ENCODE measurements around the gene NKD1.

NKD1 gene

DNA sequence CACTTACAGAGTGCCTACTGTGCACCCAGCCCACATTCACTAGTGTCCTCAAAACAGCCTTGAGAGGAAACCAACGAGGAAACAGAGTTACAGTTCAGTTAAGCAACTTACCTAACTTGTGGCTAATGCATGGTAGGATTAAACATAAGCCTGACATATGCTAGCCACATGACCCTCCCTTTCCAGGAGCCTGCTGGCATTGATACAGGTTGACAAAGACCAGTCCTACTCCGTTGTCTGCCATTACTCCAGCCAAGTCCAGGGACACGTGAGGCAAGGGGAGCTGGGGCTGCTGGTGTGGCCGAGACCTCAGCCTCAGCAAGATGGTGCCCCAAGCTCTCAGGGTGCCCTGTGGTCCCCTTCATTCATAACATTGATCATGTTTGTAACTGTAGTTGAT is 95.0 kb downstream of the NKD1 start:
- DNase-seq (ENCODE audit: low read depth in 2 of 3, low spot score in 2 of 3): no peak

DNA sequence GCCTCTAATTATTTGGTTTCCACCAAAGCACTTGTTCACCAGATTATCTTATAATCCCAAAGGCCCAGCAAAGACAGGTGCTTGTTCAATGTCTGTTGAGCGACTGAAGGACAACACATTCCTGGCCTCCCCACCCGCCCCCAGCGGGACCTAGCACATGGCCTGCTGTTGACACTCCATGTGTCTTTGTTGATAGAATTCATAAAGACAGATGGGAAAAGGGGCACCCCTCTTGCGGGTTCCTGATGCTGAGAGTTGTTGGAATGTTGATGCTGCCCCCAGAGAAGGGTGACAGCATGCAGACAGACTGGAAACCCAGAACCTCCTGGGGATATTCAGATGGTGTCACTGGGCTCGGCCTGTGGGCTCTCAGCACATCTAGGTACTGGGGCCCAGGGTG is 96.0 kb downstream of the NKD1 start:
- no peak for DNase-seq (ENCODE audit: low read depth in 2 of 3, low spot score in 2 of 3)

DNA sequence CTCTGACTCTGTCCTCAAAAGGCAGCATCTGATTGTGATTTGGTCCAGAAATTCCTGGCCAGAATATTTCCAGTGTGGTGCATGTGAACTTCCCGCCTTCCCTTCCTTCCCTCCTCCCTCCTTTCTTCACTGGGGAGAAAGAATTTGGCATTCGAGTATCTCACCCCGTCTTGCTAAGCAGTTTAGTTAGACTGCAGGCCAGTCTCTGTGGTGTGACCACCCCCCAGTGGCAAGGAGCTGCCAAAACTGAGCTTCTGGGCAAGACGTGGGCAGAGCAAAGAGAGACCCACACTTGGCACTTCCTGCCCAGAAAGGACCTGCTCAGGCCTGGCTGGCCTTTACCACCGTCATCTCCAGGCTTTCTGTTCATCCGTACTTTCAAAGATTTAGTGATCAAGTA is 96.5 kb downstream of the NKD1 start:
- no peak for DNase-seq (ENCODE audit: low read depth in 2 of 3, low spot score in 2 of 3)

DNA sequence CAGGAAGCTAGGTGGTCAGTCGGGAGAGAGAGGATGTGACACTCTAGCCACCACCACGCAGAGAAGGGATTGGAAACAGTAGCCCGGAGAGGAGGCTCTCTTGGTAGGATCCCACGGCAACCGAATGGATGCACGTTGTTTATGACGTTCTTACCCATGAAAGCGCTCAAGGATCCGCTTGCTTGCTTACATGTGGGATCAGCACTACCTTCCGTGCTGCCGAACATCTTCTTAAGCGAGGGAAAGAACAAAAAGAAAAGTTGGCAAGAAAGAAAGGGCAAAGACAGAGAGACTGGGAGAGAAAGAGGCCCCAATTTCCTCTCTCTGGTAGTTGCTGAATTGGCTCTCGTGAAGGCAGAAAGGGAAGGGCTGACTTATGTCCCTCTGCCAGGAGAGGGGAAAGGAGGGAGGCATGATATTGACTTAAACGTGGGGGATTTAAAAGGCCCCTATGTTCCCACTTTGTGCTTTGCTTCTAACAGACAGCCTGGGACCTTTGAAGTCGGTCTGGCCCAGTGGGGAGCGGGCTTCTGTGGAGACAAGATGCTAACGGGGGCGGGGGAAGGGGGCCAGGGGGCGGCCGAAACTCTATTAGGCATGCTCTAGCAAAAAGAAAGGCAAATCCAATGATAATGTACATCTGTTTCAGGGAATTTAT is 97.5 kb downstream of the NKD1 start:
- no peak for DNase-seq (ENCODE audit: low read depth in 2 of 3, low spot score in 2 of 3)

DNA sequence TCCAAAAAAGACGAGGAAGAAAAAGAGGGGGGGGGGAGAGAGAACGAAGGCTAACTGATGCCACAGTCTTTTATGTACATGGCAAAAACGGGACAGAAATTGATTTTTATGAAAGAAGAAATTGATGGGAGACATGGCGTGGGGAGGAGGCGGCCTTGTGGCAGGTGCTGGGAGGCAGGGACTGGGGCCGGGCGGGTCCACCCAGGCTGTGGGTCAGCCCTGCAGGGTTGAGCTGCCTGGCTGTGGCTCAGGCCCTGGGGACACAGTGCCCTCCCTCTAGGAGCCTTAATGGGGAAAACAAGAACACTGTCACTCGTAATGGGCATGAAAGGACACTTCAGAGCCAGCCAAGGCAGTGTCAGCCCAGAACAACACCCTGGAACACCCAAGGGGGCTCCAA is 98.1 kb downstream of the NKD1 start:
- DNase-seq (ENCODE audit: low read depth in 2 of 3, low spot score in 2 of 3): no peak

DNA sequence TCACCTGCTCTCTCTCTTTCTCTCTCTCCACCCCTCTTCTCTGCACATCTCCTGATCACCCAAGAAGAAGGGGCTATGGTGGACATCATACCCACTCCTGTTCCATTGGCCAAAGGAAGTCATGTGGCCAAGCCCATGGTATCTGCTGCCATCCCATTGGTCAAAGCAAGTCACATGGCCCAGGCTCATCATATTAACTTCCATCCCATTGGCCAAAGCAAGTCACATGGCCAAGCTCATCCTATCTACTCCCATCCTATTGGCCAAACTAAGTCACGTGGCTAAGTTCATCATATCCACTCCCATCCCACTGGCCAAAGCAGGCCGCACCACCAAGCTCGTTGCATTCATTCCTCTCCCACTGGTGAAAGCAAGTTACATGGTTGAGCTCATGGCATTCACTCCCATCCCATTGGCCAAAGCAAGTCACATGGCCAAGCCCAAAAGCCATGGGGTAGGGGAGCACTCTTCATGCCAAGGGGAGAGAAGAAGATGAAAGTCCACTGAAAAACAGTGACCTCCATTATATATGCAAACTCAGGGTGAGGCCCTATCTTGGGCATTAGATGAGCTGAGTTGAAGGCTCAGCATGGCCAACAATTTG is 103.7 kb downstream of the NKD1 start:
- DNase-seq (ENCODE audit: low read depth in 2 of 3, low spot score in 2 of 3): no peak

DNA sequence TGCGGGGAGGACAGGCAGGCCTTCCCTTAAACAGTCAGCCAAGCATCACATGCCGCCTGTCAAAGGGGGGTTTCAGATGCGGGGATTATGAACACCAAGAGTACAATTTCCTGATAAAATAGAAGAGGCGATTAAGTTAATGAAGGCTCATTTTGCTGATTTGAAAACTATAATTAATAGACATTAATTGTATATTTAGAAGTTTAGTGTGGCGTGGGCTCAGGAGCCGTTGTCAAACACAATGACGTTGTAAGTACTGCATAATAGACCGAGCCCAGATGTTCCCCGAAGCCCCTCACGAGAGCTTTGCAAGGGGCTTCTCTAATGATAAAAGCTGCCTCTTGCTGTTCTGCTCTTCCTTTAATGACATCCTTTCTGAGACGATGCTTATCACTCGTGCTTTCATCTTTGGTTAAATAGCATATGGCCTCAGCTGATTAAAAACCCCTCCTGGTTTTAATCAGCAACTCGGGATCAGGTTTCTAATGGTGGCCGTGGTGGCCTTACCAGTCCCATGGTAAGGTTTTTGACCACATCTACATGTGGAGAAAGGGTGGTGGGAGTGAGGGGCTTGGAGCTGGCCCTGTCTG is 104.7 kb downstream of the NKD1 start:
- DNase-seq (ENCODE audit: low read depth in 2 of 3, low spot score in 2 of 3): no peak

DNA sequence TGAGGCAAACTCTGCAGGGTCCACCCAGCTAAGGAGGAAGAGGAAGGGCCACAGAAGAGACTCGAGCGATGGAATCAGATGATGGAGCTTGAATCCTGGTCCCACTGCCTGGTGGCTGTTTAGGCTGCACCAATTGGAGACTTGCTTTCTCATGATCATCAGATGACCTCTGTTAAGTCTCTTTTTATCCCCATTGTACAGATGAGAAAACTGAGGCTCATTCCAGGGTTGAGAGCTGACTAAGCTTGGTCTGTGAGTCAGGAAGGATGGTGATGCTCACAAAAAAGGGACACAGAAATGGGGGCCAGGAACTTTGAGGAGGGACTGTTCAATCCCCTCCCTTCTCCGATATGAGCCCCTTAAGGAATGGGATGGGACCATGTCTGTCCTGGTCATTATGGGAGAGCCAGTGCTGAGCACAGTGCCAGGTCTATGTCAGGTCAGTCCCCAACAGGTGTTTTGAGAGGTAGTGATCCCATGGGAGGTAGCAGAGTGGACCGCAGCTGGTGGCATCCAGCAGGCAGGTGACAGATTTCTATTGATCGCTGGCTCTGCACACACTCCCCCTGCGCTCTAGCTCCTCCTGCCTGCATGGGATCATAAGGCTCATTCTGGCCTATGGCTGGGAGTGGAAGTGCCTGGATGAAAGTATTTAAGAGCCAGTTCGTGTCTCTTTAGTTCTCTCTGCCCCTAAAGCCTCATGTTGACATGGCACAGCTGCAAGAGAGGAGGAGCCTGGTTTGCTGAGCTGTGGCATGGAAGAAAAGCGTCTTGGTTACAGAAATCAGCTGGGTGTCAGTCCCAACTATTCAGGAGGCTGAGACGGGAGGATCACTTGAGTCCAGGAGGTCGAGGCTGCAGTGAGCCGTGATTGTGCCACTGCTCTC is 105.7 kb downstream of the NKD1 start:
- no peak for DNase-seq (ENCODE audit: low read depth in 2 of 3, low spot score in 2 of 3)

DNA sequence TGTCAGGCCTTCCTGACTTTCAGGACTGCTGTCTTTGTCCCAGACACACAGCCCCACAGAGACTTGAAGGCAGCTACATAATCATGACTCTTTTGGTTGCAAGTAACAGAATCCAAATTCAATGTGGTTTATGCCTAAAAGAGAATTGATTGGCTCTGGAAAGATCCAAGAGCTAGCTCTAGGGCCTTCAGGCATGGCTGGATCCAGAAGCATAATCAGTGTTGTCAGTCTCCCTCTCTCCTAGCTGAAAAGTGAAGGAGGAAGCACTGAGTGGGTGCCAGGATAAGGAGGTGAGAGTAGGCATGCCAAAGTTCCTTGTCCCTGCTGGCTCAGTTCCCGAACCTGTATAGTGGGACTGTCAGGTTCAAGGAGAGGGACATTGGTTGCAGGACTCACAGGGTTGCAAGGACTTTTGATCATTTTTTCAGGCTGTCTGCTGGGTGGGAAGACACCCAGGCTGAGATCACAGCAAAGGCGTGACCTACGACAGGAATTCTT is 107.4 kb downstream of the NKD1 start:
- DNase-seq (ENCODE audit: low read depth in 2 of 3, low spot score in 2 of 3): no peak

DNA sequence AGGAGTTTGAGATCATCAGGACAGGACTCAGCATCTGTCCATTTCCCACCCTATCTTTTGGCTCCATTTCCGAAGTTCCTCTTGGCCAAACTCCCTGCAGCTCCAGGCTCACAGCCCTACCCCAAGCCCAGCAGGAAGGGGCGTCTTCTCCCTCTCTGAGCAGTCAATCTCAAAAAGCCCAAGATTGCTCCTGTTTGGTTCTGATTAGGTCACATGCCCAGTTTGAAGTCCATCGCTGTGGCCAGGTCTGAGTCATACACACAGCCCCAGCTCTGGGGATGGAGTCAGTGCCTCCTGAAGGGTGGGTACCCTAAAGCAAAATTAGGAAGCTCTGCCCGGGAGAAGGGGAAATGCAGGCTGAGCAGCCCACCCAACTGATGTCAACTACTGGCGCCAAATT is 109.0 kb downstream of the NKD1 start:
- DNase-seq (ENCODE audit: low read depth in 2 of 3, low spot score in 2 of 3): no peak

DNA sequence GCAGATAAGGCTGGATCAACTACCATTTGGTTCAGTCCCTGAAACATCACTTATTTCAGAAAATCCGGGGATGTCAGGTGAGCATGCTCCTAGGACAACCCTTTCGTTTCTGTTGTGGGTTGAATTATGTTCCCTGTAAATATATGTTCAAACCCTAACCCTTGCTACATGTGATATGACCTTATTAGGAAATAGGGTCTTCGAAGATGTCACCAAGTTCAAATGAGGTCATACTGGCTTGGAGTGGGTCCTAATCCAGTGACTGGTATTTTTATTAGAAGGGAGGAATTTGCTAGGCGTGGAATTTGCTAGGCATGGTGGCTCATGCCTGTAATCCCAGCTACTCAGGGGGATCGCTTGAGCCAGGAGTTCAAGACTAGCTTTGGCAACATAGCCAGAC is 111.6 kb downstream of the NKD1 start:
- no peak for DNase-seq (ENCODE audit: low read depth in 2 of 3, low spot score in 2 of 3)

DNA sequence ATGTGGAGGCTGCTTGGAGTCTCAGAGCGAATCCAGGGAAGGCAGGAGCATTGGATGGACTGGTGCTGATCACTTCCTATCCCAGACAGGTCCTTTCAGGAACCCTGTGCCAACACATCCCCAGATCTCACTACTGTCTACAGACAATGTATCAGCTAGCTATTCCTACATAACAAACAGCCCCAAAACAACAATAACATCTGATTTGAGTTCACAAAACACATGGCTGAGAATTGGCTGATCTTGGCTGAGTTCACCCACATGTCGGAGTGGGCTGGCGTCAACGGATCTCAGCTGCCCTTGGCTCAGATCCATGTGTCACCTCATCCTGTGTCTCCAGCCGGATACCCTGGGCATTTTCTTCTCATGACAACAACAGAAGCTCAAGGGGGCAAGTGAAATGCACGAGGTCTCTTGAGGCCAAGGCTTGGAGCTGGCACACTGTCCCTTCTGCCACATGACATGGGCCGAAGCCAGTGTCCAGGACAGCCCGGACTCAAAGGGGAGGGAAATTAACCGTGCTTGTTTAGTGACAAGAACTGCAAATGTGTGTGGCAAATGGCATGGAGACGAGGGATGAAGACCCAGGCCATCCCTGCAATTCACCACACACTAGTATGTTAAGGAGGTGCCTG is 114.2 kb downstream of the NKD1 start:
- DNase-seq (ENCODE audit: low read depth in 2 of 3, low spot score in 2 of 3): no peak

DNA sequence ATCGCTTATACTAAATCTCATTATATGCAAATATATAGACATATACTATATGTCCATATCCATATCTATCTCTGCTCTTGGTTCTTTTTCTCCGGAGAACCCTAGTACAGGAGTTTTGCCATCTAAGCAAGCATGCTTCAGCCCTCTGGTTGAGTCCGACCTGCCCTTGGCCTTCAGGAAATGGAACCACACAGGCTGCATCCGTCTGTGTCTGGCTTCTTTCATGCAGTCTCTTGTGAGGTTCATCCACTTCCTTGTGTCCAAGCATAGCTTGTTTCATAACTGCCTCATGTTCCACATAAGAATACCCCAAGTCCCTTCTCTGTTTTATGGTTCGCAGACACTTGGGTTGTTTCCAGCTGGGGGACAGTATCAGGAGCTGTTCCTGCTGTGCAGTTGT is 116.1 kb downstream of the NKD1 start:
- DNase-seq (ENCODE audit: low read depth in 2 of 3, low spot score in 2 of 3): no peak

DNA sequence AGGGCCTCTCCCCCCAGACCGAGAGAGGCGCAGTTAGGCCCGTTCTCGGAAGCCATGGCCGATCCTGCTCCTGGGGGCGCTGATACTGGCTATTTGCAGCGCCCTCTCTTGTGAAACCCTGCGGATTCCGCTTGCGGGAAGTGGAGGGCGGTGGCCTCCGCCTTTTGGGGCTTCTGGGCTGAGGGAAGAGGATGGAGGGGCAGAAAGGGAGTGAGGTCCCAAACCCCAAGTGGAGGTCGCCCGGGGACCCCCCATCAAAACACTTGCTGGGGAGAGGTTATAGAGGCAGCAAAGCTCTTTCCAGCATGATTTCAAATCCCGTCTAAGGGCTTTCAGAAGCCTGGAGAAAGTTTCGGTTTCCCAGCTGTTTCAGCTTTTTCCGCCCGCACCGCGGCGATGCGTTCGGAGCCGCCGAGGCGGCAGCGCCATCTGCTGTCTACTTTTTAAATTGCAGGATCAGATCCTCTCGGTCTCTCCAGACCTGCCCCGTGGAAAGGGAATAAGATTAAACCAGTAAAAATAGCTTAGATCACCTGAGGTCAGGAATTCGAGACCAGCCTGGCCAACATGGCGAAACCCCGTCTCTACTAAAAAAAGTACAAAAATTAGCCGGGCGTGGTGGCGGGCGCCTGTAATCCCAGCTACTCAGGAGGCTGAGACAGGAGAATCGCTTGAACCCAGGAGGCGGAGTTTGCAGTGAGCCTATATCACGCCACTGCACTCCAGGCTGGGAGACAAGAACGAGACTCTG is 117.1 kb downstream of the NKD1 start:
- peak; percentile 46 to 91 (median 68) for DNase-seq (ENCODE audit: low read depth in 2 of 3, low spot score in 2 of 3)

DNA sequence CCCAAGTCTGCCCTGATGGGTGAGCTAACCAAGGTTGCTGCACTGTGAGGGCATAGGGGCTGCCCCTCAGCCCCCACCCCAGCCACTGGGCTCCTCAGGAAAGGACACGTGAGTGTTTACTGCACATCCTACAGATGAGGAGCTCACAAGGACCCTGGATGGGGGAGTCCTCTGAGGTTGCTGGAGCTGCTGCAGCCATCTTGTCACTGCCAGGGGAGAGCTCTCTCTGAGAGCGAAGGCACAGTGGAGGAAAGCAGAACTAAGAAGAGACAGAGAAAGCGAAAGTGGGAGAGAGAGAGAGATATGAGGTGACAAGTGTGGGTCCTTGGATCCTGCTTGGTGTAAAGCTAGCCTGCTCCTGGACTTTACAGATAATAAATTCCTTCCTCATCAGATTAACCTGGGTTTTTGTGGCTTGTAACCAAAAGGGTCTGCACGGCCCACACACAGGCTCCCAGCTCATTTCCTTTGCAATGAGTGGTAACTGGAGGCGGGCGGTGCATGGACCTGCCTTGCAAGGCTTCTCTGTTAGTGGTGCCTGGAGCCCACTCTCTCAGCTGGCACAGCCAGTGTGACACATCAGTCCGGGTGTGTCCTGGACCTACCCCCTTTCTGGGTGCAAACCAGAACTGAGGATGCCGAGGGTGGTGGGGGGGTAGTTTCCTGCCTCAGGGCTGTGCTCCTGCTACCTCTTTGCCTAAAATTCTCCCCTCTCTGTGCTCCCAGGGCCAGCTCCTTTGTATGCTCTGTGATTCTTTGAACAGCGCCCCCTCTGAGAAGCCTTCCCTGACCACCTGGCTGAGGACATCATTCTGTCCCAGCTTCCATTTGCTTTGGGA is 118.7 kb downstream of the NKD1 start:
- DNase-seq (ENCODE audit: low read depth in 2 of 3, low spot score in 2 of 3): peak in 1 of 3 experiments; percentile 47

DNA sequence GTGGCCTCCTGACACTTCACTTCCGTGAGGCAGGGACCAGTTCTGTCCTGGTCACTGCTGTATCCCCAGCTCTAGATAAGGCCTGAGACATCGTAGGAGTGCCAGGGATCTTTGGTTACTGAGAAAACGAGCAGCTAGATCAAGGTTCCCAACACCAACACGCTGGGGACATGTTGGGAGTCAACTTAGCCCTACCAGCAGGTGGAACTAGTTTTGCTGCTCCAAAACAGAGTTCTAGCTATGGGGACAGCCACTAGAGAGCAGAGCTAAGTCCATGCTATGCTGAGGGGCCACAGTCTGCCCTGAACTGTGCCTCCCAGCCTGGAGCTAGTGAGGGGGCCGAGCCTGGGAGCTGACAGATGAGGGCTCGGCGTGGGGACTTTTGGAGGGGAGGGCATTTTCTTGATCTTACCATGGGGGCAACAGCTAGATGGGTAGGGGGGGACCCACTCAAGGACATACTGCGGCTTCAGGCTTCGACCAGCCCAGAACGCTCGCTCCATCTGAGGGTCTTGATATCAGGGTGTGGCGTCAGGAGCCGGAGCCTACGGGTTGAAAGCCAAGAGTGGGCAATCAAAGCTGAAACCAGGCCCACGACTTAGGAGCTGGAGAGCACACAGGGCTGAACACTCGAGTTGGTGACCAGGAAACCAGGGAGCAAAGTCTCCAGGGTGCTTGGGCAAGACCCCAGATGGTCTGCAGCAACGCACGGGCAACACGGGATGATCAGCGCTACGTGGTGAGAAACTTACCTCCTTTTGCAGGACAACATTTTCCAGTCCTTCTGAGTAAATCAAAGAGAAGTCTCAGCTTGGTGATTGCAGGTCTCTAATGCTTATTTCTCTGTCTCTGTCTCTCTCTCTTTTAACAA is 119.5 kb downstream of the NKD1 start:
- no peak for DNase-seq (ENCODE audit: low read depth in 2 of 3, low spot score in 2 of 3)

DNA sequence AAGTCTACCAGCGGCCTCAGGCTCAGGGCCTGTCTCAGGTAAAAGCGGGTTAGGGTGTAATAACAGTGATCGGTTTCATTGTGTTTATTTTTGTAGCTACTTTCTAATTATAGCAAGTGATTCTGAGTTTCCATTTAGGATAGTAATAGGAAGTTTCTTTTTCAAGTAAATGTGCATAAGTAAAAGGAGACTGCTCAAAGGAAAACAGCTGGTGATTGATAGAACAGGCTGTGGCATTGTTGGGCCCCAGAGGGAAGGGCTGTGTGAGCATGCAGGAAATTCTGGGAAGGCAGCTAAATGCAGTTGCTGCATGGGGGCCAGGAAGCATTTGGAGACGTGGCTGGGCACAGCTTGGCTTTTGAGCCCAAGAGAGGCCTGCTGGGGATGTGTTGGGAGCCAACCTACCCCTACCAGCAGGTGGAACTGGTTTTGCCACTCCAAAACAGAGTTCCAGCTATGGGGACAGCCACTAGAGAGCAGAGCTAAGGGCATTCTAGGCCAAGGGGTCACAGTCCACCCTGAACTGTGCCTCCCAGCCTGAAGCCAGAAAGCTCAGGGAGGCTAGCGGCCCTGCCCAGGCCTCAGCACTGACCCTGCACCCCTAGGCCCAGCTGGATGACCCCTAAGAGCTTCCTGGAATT is 120.3 kb downstream of the NKD1 start:
- DNase-seq (ENCODE audit: low read depth in 2 of 3, low spot score in 2 of 3): no peak

DNA sequence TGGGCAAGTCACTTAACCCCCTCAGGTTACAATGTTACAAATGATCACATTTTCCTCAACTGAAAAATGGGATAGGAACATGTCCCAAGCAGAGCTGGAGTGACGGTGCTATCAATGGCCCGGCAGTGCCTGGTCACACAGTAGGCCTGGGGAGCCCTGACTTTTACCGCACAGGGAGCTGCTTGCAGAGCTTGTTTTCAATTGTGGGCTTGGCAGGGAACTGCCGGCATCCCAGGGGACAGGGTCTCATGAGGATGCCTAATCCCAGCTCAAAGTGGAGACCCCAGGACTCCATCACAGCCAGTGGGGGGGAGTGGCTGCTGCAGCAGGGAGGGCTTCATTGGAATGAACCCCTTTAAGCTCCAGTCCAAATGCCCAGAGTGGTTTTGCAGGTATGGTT is 121.5 kb downstream of the NKD1 start:
- DNase-seq (ENCODE audit: low read depth in 2 of 3, low spot score in 2 of 3): no peak
